IPS DF 4.7 (cell line): ENCODE results near the gene PTPRJ.
"Not testable (repeated sequence)": the region's sequence is repeated elsewhere in the genome, so short reads cannot be mapped to it uniquely, and the experiment has no call there.

Experiments used
- DNase-seq: peaks from one replicate; pipeline ENCODE4 v3.0.0-alpha.2; 2013; ENCODE audit warnings: low spot score; ENCODE audit errors: extremely low read depth

Gene PTPRJ

GRCh38 chr11:47980088-47980906 lies at the start of gene PTPRJ:
Gene PTPRJ, plus strand, starts transcription at chr11:47980559. Its CDS starts 354 bp downstream, at chr11:47980913.
- DNase-seq = no peak

- no peak for DNase-seq
Observed at GRCh38 chr11:47932544-47932943, 47.8 kb upstream of the PTPRJ start.

- DNase-seq = not testable (repeated sequence)
Observed at GRCh38 chr11:47933797-47934196, 46.6 kb upstream of the PTPRJ start.

- DNase-seq = no peak
Observed at GRCh38 chr11:47938791-47939560, 41.4 kb upstream of the PTPRJ start.

- DNase-seq = no peak
Observed at GRCh38 chr11:47940904-47941649, 39.3 kb upstream of the PTPRJ start.

- DNase-seq = no peak
Observed at GRCh38 chr11:47941907-47942558, 38.3 kb upstream of the PTPRJ start.

GRCh38 chr11:47943721-47944586 lies 36.4 kb upstream of the PTPRJ start:
- DNase-seq = no peak

GRCh38 chr11:47944632-47945031 lies 35.7 kb upstream of the PTPRJ start:
- DNase-seq = no peak

- no peak for DNase-seq
Observed at GRCh38 chr11:47946682-47947559, 33.4 kb upstream of the PTPRJ start.

GRCh38 chr11:47948137-47948536 lies 32.2 kb upstream of the PTPRJ start:
- no peak for DNase-seq

GRCh38 chr11:47949001-47949675 lies 31.2 kb upstream of the PTPRJ start:
- DNase-seq = not testable (repeated sequence)

GRCh38 chr11:47950396-47950795 lies 30.0 kb upstream of the PTPRJ start:
- no peak for DNase-seq

- not testable (repeated sequence) for DNase-seq
Observed at GRCh38 chr11:47951504-47951903, 28.9 kb upstream of the PTPRJ start.

GRCh38 chr11:47955061-47955755 lies 25.2 kb upstream of the PTPRJ start:
- DNase-seq = no peak

GRCh38 chr11:47960015-47960414 lies 20.3 kb upstream of the PTPRJ start:
- no peak for DNase-seq

GRCh38 chr11:47961383-47961782 lies 19.0 kb upstream of the PTPRJ start:
- DNase-seq = no peak

- DNase-seq = no peak
Observed at GRCh38 chr11:47964546-47964945, 15.8 kb upstream of the PTPRJ start.
